Spleen (tissue), 11 donors: ENCODE results near the gene RIPOR3. TPM values are rescaled to one million over a fixed set of nuclear protein-coding genes. Genes with fewer than 3 reads are reported as not detected.
A peak's percentile ranks its signal among the peaks of the same experiment; 100 is the strongest.

Experiments
- DNase-seq: peaks from one replicate; pipeline ENCODE4 v3.0.0-alpha.2; 2020
- H3K27ac ChIP-seq, 8 donors: fragments of 200-600 bp; sonication (generic) in 7 of 8; 1 replicate in 4 of 8; 2 replicates in 4 of 8; pipeline versions ENCODE4 v1.5.0 to v1.8.0; 2016 to 2021; ENCODE audit warnings: inconsistent platforms in 4 of 8, mild to moderate bottlenecking in 4 of 8, moderate library complexity in 1 of 8
- H3K27me3 ChIP-seq, 7 donors: fragments of 200-600 bp; sonication (generic) in 6 of 7; replicated peaks in 1 of 7; 1 replicate in 4 of 7; 2 replicates in 3 of 7; pipeline versions ENCODE4 v1.5.0 to v1.8.0; 2016 to 2021; ENCODE audit warnings: inconsistent platforms in 3 of 7, mild to moderate bottlenecking in 1 of 7
- H3K36me3 ChIP-seq, 6 donors: fragments of 200-600 bp; sonication (generic) in 5 of 6; 1 replicate in 4 of 6; 2 replicates in 2 of 6; pipeline versions ENCODE4 v1.5.0 to v1.8.0; 2016 to 2021; ENCODE audit warnings: inconsistent platforms in 2 of 6
- H3K4me1 ChIP-seq, 6 donors: fragments of 200-600 bp; sonication (generic) in 5 of 6; 1 replicate in 3 of 6; 2 replicates in 3 of 6; pipeline versions ENCODE4 v1.5.0 to v1.8.0; 2016 to 2021; ENCODE audit warnings: inconsistent platforms in 3 of 6
- H3K4me3 ChIP-seq, 8 donors: fragments of 200-600 bp; sonication (generic) in 7 of 8; 1 replicate in 4 of 8; 2 replicates in 4 of 8; pipeline versions ENCODE4 v1.5.0 to v1.8.0; 2016 to 2021; ENCODE audit warnings: inconsistent platforms in 4 of 8, mild to moderate bottlenecking in 4 of 8, moderate library complexity in 2 of 8
- H3K9me3 ChIP-seq, 8 donors: fragments of 200-600 bp; sonication (generic) in 7 of 8; 1 replicate in 4 of 8; 2 replicates in 4 of 8; pipeline versions ENCODE4 v1.5.0 to v1.8.0; 2016 to 2021; ENCODE audit warnings: inconsistent platforms in 4 of 8
- CTCF ChIP-seq, 11 experiments: fragments of 200-600 bp in 7 of 11; fragments of 450-650 bp in 4 of 11; sonication (generic) in 4 of 11; IDR thresholded peaks in 8 of 11; conservative IDR thresholded peaks in 3 of 11; 1 replicate in 7 of 11; 2 replicates in 4 of 11; pipeline versions ENCODE4 v1.4.0 to v1.8.0; 2016 to 2021; ENCODE audit warnings: antibody characterized with exemption in 11 of 11, inconsistent platforms in 4 of 11, mild to moderate bottlenecking in 1 of 11
- POLR2A ChIP-seq, 3 donors: fragments of 450-650 bp; IDR thresholded peaks; one replicate each; pipeline ENCODE4 v1.5.1; 2017; ENCODE audit warnings: antibody characterized with exemption in 3 of 3, mild to moderate bottlenecking in 1 of 3
- POLR2AphosphoS5 ChIP-seq, 3 donors: sonication (generic); formaldehyde crosslinking; IDR thresholded peaks; one replicate each; pipeline ENCODE4 v1.5.1; 2017; ENCODE audit warnings: antibody characterized with exemption in 3 of 3
- WGBS, 5 donors: extraction: QIAGEN DNeasy Blood & Tissue Kit in 3 of 5; methylation state at CpG; one replicate each; pipeline versions ENCODE4 v1.1.5 to v1.1.7; 2013 to 2018; 5-methylcytosine and 5-hydroxymethylcytosine counted together
- intact Hi-C: fragments of 100-400 bp; cut with DNase I; formaldehyde crosslinking; loops from one replicate; pipeline ENCODE4 v1.15.0; 2023; ENCODE audit warnings: low total_unique reads
- polyA plus RNA-seq, 3 donors: library from polyadenylated mRNA; stranded (reverse); fragments of 200-250 nt; gene quantifications; one replicate each; pipeline ENCODE4 v1.2.1, GENCODE V29; 2013
- total RNA-seq, 7 donors: library from RNA; depleted of rRNA in 3 of 7; stranded (reverse); fragments of >200 nt in 3 of 7; fragmentation: NEBNext Ultra II Directional in 4 of 7; extraction: Animal tissue kit (Norgen Biotek cat#: 25700) in 4 of 7; gene quantifications; one replicate each; pipeline versions ENCODE4 v1.1.0 to v1.2.1, GENCODE V29; 2016 to 2021
- donor health status: healthy with polysubstance abuse.
- donor health status: DM: no; HTN: no; CAD: no; lungs with moderate emphysema.
- donor health status: DM: no; HTN: no; CAD: no.
- donor health status: Bipolar disorder and iron deficiency.
- donor health status: healthy.
- donor health status: DM: no; HTN: no; CAD: no.
- donor health status: DM: yes; HTN: yes; CAD: no.

Gene RIPOR3
- total and polyA plus RNA-seq, 10 donors, result 6.0 to 22.8 (median 13.1) TPM

GRCh38 chr20:50734730-50735679 is 43.7 kb upstream of the RIPOR3 start:
- intact Hi-C loops, result no loop called here
- Histone ChIP-seq H3K9me3 (no peaks in the 10 kb centered on the region), H3K4me3 (no peak overlapping the region), H3K4me1 (peaks cover 2 to 42% (median 30%) of the 10 kb centered on the region in 6 donors), H3K27me3 (no peaks in the 10 kb centered on the region), H3K27ac (no peak overlapping the region), H3K36me3 (peaks cover 0 to 24% (median 6%) of the 10 kb centered on the region in 6 donors)
- 93 to 96% (median 96%) methylated on average over 9 of the region's 9 CpGs for whole genome bisulfite sequencing, 5 donors
- no peak for DNase-seq
- TF ChIP-seq CTCF (IDR thresholded peaks at IDR 0.05 in 8 of 11, conservative IDR thresholded peaks at IDR 0.05 in 3 of 11), result no peak
- TF ChIP-seq POLR2AphosphoS5 (IDR thresholded peaks at IDR 0.05), result no peak
- no peak for TF ChIP-seq POLR2A (IDR thresholded peaks at IDR 0.05)

DNA sequence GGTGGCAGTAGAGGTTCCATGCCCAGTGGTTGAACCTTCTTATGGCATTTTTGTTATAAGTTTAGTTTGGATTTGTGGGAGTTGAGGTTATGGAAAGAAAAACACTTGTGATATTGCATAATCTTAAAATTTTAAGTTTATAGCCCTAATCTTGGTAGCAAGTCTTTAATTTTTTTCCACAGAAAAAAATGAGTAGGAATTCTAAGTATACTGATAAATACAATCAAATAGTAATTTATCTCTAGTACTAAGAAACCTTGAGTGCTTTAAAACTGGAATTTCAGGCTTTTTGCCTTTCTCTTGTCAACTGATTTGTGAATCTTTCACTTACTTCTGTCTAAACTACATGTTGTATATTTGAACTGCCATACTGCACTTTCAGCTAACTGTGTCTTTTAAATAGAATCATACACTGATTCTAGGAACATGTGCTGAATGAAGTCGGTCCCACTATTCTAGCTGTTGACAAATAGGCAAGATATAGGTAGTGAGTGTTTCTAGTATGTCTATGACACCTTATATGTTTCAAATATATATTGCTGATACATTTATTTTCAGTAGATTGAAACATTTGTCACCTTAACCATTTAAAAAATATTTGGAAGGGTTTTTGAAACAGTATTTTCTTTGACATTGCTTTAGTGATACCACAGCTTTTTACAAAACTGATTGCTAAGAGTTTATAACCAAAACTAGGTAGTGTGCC is 42.5 kb upstream of the RIPOR3 start:
- no peak for DNase-seq
- intact Hi-C loops, result no loop called here
- H3K4me1 ChIP-seq, result peaks cover 2 to 44% (median 33%) of the 10 kb centered on the region in 6 donors
- H3K9me3 ChIP-seq, result no peaks in the 10 kb centered on the region
- TF ChIP-seq POLR2AphosphoS5 (IDR thresholded peaks at IDR 0.05) (no peak), POLR2A (IDR thresholded peaks at IDR 0.05) (no peak), CTCF (IDR thresholded peaks at IDR 0.05 in 8 of 11, conservative IDR thresholded peaks at IDR 0.05 in 3 of 11) (no peak)
- 76 to 93% (median 88%) methylated on average over 1 of the region's 1 CpG for WGBS, 5 donors
- H3K27ac ChIP-seq, result peak overlapping the region in 2 of 8 donors; percentile 11 to 19
- peak overlapping the region in 1 of 8 donors; percentile 21 for H3K4me3 ChIP-seq
- H3K36me3 ChIP-seq, result peaks cover 0 to 13% (median 5%) of the 10 kb centered on the region in 6 donors
- no peaks in the 10 kb centered on the region for H3K27me3 ChIP-seq

DNA sequence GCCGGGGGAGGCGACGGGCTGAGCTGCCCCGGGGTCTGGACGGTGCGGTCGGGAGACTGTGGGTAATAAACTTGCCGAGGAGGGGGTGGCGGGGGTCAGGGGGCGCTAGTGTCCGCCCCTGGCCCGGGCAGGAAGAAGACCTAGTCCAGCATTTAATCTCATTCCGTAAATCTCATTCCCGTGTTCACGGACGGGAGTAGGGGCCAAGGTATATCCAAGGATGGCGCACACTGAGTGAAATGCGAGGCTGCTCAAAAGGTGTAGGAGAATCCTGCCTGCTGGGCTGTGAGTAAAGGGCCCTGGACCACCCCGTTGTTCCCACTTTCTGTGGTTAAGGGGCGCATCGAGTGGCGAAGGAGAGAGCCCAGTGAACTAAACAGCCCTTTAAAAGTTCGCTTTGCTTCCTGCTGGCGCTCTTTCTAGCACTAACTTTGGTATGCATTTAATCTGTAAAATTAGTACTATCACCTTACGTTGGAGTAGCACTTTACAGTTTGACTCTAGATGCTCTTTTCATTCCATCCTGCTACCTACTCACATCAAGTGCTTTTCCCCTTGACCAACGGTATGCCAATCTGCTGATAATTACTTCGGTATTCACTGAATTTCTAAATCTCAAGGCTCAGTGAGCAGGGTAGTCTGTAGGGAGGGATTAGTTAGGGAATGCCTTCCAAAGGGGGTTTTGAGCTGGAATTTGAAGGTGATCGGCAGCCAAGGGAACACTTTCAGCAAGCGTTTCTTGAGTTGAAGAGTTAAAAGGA is 40.8 kb upstream of the RIPOR3 start:
- H3K4me1 ChIP-seq, result peaks cover 2 to 45% (median 34%) of the 10 kb centered on the region in 6 donors
- WGBS, 5 donors, result 10 to 24% (median 13%) methylated on average over 20 to 29 of the region's 29 CpGs
- H3K36me3 ChIP-seq, result peaks cover 0 to 9% (median 0%) of the 10 kb centered on the region in 6 donors
- peak overlapping the region; percentile 75 to 92 (median 85) for H3K27ac ChIP-seq
- intact Hi-C loops, result no loop called here
- H3K27me3 ChIP-seq, result no peaks in the 10 kb centered on the region
- no peaks in the 10 kb centered on the region for H3K9me3 ChIP-seq
- peak overlapping the region; percentile 69 to 96 (median 92) for H3K4me3 ChIP-seq
- no peak for TF ChIP-seq POLR2AphosphoS5 (IDR thresholded peaks at IDR 0.05)
- no peak for TF ChIP-seq POLR2A (IDR thresholded peaks at IDR 0.05)
- TF ChIP-seq CTCF (IDR thresholded peaks at IDR 0.05 in 8 of 11, conservative IDR thresholded peaks at IDR 0.05 in 3 of 11), result no peak
- no peak for DNase-seq
